HEK293 (cell line): Measurements from ENCODE around the gene SRL.

Experiments used
- CTCF ChIP-seq: fragments of 450-650 bp; formaldehyde crosslinking; IDR thresholded peaks from 2 replicates; pipeline ENCODE4 v1.5.1; 2016; ENCODE audit warnings: missing biosample characterization, missing genetic modification characterization
- ZNF138 ChIP-seq: fragments of 450-650 bp; formaldehyde crosslinking; IDR thresholded peaks from 2 replicates; pipeline ENCODE4 v1.5.1; 2016; ENCODE audit warnings: missing biosample characterization, missing genetic modification characterization, borderline replicate concordance
- ZNF239 ChIP-seq: fragments of 450-650 bp; formaldehyde crosslinking; IDR thresholded peaks from 2 replicates; pipeline ENCODE4 v1.5.1; 2016; ENCODE audit warnings: missing biosample characterization, missing genetic modification characterization
- ZNF24 ChIP-seq: fragments of 450-650 bp; formaldehyde crosslinking; IDR thresholded peaks from 2 replicates; pipeline ENCODE4 v1.5.1; 2016; ENCODE audit warnings: missing biosample characterization, missing genetic modification characterization
- ZNF416 ChIP-seq: fragments of 450-650 bp; formaldehyde crosslinking; IDR thresholded peaks from 2 replicates; pipeline ENCODE4 v1.5.1; 2016; ENCODE audit warnings: missing biosample characterization, missing genetic modification characterization
- ZNF791 ChIP-seq: fragments of 450-650 bp; formaldehyde crosslinking; IDR thresholded peaks from 2 replicates; pipeline ENCODE4 v1.5.1; 2016; ENCODE audit warnings: missing biosample characterization, missing genetic modification characterization

GRCh38 chr16:4213737-4214136 lies 28.1 kb downstream of the SRL start:
- no peak for TF ChIP-seq ZNF138 (tag by site-specific recombination)
- TF ChIP-seq CTCF (tag by site-specific recombination): no peak
- no peak for TF ChIP-seq ZNF24
- TF ChIP-seq ZNF416 (tag by site-specific recombination): no peak
- TF ChIP-seq ZNF791 (tag by site-specific recombination): no peak
- no peak for TF ChIP-seq ZNF239
